NCI-H1048 (cell line): ENCODE results near the gene CCDC50.
A peak's percentile ranks its signal among the peaks of the same experiment; 100 is the strongest.

ENCODE experiments used
- DNase-seq: peaks from one replicate; lab custom pipeline; 2025; lab: John Stamatoyannopoulos, UW

Gene CCDC50, protein sequence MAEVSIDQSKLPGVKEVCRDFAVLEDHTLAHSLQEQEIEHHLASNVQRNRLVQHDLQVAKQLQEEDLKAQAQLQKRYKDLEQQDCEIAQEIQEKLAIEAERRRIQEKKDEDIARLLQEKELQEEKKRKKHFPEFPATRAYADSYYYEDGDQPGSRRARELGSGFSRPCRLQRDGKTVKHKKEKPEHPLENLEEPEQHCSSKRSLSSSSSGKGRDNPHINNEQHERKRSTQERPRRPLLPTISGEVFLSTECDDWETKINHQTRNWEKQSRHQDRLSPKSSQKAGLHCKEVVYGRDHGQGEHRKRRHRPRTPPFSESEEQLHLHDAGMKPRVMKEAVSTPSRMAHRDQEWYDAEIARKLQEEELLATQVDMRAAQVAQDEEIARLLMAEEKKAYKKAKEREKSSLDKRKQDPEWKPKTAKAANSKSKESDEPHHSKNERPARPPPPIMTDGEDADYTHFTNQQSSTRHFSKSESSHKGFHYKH

DNA sequence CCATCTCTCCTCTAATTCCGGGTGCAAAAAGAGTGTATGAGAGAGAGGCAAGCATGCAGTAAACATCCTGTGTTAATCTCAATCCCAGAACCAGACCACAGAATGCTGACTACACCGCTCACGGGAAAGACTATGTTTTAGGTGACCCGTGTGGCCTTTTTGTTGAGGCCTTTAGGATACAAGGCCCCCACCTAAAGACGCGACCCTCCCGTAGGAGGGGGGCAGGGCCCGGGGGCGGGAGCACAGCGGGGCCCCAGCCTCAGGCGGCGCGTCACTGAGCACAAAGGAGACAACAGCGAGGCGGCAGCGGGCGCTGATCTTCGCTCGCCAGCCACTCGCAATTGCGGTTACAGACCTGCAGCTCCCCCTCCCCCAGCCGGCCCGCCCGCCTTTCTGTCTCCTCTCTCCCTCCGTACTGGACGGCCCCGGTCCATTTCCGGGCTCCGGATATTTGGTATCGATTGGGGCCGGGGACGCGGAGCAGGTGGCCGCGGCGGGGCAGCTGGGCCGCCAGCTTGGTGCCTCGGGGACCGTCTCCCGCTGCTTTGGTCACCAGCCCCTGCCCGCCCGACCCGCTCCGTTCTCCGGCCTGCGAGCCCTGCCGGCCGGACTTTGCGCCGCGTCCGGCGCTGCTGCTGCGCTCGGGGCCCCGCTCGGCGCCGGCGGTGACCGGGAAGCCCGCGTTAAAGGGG, at the start of gene CCDC50:
Gene CCDC50 (plus strand): TSS at position 433 of the 692 bp plus-strand sequence. CDS start 281 bp downstream, outside the sequence.
- DNase-seq, result peak; percentile 27

DNA sequence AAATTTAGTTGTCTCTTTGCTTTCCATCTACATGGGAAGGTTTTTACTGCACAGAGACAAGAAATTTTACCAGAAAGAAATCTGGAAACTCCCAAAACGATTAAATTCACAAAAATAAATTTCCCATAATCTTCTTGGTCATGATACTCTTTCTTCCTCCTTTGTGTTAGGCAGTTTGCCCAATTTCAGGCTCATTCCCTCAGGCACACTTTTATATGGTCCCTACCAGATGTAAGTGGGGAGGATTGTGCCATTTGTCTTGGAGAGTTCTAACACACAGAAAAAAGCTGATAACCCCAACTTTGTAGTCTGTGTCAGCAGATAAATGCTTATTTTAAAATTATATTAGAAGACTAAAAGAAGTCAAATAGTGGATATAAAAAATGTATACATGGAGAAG, 49.1 kb upstream of the CCDC50 start:
- no peak for DNase-seq

DNA sequence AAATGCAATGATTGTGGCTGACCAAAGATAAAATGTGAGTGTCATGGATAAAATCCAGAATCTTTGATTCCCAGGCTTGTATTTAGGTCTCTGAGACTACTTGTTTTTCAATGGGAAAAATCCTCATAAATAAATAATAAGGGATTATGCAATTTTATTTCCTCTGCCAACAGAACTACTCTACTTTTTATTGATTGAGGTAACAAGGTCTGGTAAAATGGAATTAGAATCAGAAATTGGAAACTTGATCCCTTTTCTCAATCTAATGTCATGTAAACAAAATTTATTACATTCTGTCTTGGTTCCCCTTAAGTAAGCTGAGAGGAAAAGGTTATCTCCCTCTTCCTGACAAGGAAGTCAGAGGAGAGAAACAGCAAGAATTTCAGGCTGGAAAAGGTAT, 48.3 kb upstream of the CCDC50 start:
- no peak for DNase-seq

DNA sequence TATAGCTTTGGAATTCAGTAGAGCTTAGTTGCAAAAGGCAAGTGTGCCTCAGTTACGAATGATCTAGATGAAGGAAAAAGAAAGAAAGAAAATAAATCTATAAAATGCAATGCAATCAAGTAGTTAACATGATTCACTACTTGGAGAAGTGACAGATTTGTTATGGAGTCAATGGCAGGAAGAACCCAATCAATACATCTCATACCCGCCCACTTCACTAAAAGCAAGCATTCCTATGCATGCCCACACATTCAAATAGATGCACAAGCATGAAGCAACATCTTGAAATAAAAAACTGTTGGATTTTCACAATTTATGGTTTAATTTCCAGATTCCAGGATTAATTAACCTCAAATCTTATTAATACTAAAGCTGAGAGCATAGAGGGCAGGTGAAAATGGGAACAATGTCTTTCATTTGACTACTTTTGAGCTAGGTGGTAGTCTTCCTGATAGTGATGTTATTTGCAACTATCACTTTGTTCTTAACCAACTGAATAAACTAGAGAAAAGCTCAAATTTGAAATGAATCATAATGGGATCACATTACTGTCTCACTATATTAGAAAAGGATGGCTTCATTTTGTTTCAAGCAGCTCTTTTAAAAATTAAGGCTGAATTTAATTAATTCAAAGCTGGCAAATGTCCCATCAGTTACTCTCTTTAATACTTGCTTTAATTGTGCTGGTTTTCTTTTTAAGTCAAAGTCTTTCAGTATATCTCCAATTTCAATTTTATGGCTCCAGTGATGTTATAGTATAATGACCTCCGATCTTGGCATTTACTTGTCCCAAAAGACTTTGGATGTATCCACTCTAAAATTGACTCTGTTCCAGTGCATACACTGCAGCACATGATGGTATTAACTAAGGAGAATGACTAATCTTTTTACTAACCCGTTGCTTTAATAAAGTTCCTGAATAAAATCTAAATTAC, 46.7 kb upstream of the CCDC50 start:
- DNase-seq, result no peak

DNA sequence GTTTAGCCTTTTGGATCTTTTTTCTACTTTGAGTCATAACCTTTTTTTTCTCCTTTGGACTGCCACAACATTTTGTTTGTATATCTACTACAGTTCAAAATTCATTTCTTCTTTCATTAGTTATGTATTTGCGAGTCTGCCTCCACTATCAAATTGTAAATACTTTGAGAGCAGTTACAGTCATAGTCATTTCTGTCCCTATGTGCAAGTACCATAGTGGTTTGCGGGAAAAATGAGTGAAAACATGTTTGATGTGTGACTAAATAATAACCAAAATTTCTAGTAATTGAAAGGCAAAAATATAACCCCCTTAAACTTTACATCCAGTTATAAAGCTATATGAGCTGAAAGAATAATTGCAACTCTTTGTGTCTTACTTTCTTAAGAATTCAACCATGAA, 45.8 kb upstream of the CCDC50 start:
- DNase-seq, result no peak

DNA sequence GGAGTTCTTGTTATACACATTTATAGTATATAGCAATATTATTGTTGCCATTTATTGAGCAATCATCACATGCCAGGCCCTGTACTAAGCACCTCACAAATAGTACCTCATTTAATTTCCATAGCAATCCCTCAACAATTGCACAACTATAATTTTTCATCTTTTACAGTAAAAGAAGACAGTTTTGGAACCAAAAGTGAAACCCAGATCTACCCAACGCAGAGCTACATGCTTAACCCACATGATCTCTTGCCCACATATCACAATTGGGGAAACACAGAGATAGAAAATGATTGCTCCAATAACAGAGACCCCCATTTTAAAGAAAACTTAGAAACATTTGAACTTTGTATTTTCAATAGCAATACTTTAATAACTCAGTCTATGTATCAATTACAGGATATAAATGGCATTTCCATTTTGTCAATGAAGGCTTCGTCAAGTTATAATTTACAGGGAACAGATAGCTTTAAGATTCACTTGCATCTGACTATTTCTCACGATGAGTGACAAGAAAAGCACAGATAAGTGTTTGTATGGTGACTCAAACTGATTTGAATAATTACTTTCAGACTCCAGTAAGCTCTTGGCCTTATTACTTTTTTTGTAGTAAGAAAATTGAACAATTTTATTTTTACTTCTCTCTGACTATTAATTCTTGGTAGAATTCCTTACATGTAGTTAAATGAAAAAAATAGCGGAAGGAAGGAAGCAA, 38.7 kb upstream of the CCDC50 start:
- peak; percentile 12 for DNase-seq

DNA sequence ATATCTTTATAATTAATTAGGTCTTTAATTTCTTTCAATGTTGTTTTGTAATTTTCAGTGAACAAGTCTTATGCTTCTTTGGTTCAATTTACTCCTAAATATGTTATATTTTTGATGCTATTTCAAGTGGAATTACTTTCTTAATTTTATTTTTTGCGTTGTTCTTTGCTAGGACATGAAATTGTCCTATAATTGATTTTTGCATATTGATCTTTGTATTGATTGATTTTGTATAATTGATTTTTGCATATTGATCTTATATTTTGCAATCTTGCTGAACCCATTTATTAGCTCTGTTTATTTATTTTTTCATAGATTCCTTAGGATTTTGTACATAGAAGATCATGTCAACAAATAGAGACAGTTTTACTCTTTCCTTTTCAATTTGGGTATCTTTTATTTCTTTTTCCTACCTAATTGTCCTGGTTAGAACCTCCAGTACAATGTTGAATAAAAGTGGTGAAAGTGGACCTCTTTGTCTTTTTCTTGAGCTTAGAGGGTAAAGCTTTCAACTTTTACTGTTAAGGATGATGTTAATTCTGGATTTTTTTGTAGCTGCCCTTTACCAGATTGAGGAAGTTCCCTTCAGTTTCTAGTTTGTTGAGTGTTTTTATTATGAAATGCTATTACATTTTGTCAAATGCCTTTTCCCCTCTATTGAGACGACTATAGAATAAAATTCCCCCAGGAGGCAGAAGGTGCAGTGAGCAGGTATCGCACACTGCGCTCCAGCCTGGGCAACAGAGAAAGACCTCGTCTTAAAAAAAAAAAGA, 36.8 kb upstream of the CCDC50 start:
- DNase-seq, result no peak

DNA sequence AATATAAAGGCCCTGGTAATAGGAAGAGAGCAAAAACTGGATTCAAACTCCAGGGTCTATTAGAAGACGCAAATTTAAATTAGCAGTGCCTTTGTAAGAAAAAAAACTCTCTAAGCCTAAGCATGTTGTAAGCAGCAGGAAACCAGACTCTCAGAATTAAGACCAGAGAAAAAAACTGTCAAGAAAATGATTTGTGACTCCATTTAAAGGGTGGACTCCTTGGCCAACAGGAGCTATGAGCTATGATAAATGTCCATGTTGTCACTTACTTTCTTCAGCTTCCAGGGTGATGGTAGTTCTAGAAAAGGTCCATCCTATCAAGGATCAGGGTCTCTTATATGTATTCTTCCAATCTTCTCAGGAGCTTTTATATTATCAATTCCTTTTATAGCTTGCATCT, 34.9 kb upstream of the CCDC50 start:
- no peak for DNase-seq

DNA sequence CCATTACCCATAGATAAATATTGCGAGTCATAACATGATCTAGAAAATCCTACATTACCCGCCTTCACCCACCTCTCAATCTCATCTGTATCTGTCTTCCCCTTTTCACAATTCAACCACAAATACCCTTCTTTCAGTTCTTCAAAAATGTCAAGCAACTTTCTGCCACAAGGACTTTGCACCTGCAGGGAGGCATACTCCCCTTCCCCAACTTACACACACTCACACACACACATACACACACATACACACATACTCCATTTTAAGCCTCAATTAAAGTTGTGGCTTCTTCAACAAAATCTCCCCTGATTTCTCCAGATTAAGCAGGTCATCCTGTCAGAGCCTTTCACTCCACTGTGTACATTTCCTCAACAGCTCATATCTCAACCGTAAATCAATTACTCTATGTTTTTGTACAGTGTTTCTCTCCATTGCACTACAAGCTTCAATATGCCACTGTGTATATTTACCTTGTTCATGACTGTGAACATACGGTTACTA, 33.1 kb upstream of the CCDC50 start:
- no peak for DNase-seq

DNA sequence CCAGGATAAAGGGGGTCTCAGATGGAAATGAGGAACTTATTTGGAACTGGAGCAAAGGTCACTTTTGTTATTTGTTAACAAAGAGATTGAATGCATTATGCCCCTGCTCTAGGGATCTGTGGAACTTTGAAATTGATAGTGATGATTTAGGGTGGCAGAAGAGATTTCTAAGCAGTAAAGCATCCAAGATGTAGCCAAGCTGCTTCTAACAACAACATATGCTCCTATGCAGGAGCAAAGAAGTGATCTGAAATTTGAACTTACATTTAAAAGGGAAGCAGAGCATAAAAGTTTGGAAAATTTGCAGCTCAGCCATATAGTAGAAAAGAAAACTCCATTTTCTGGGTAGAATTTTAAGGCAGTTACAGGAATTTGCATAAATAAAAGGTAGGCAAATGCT, 30.3 kb upstream of the CCDC50 start:
- DNase-seq, result no peak

DNA sequence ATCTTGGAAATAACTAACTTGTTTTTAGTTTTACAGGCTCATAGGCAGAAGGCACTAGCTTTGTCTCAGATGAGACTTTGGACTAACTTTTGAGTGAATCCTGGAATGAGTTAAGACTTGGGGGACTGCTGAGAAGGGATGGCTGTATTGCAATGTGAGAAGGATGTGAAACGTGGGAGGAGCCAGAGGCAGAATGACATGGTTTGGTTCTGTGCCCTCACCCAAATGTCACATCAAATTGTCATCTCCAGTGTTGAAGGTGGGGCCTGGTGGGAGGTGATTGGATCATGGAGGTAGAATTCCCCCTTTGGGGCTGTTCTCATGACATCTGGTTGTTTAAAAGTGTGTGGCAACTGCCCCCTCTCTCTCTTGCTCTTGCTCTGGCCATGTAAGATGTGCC, 28.8 kb upstream of the CCDC50 start:
- no peak for DNase-seq

DNA sequence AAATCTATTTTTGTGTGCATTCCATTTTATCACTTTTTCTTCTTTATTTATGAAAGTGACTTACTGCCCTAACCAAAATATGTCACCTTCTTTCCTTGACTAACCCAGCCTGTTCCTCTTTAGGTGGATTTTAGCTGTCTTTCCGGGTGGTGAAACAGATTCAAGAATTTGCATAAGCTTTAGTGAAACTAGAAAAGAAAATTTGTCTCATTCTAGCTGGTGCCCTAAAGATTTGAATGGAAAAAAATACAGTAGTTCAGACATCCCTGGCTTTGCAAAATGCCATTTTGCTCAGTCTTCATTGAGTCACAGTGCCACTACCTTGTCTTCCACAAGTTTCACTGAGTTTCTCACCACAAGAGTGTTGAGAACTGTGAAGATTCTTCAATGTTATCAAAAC, 28.2 kb upstream of the CCDC50 start:
- DNase-seq, result peak; percentile 37

DNA sequence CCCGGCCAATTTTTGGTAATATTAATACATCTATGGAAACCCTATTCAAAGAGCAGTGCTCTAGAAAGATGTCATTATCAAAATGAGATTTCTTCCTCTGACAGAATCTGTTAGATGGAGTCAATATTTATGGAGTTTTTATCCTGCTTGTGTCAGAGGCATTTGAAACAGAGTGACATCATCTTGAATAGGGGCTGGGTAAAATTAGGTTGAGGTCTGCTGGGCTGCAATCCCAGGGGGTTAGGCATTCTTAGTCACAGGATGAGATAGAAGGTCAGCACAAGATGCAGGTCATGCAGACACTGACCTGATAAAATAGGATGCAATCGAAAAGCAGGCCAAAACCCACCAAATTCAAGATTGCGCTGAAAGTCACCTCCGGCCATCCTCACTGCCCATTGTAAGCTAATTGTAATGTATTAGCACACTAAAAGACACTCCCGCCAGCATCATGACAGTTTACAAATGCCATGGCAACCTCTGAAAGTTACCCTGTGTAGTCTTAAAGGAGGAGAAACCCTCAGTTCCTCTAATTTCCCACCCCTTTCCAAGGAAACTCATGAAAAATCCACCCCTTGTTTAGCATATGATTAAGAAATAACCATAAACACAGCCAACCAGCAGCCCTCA, 27.3 kb upstream of the CCDC50 start:
- DNase-seq, result no peak

DNA sequence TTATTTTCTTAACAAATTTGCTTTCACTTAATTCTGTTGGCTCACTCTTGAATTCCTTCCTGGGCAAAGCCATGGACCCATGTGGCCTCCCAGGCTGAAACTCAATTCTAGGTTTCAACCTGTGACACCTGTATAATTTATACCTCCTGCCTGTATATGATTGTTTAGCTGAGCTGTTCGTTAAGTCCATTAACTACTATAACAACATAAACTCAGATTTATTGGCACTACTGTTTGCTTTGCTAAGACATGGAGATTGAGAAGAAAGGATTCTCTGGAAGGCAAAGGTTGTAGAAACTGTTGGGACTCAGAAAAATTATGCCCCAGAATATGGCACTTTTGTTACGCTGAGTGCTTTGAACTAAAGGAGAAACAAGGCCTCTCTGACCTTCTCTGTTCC, 26.7 kb upstream of the CCDC50 start:
- DNase-seq, result no peak

DNA sequence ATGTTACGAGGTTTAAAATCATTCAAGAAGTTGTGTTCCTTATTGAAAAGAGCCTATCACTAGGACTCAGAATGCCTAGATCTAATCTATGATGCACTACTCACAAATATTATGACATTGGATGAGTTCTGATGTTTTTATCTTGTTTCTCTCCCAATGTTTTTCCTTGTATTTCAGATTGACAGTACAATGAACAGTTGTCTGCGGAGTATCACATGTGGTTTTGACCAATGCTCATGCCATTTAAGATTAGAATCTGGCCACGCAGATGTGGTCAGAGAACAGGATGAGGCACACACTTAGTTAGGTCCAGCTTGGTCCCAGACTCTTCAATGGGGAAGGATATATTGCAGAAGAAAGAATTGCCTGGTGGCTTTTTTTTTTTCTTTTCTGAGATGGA, 25.6 kb upstream of the CCDC50 start:
- no peak for DNase-seq

DNA sequence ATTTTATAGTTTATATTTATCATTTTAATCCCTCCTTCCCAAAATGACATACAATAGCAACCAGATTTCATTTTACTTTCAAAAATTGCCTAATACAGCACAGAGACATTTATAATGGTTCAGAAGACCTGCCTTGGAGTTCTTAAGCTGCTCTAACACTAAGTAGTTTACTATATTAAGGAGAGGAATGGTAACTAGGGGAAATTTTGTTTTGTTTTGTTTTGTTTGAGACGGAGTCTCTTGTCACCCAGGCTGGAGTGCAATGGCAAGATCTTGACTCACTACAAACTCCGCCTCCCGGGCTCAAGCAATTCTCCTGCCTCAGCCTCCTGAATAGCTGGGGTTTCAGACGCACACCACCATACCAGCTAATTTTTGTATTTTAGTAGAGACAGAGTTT, 22.8 kb upstream of the CCDC50 start:
- DNase-seq, result no peak

DNA sequence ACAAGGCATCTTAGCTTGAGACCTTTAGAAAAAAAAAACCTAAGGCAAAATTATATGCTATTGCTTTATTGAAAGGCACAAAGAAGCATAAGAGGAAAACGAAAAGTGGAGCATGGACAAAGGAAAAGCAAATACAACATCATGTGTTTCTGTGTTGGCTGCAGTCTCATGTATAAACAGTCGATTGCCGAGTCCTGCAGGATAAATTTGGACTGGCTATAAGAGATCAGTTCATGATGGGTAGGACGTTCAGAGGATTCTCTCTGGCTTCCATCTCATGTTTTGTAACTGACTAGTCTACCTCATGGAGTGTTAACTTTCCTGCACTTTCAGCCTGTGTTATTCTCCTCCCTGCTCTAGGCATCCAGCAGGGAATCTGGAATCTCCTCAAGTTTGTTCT, 21.9 kb upstream of the CCDC50 start:
- DNase-seq, result no peak

DNA sequence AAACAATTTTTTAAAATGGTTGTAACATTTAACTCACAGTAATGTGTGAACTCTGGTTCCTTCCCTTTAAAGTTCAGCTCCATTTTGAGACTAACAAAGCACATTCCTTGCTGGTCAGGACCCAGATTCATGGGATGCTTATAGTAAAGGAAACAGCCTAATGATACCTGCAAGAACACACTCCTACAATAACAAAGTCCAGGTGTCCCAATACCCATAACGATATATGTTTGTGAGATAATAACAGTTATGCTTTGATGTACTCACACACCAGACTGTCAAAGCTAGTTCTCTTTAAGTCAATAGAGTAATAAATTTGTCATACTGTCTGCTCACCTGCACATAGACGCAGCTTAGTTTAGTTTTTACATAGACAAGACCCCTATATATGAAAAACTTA, 15.9 kb upstream of the CCDC50 start:
- no peak for DNase-seq

DNA sequence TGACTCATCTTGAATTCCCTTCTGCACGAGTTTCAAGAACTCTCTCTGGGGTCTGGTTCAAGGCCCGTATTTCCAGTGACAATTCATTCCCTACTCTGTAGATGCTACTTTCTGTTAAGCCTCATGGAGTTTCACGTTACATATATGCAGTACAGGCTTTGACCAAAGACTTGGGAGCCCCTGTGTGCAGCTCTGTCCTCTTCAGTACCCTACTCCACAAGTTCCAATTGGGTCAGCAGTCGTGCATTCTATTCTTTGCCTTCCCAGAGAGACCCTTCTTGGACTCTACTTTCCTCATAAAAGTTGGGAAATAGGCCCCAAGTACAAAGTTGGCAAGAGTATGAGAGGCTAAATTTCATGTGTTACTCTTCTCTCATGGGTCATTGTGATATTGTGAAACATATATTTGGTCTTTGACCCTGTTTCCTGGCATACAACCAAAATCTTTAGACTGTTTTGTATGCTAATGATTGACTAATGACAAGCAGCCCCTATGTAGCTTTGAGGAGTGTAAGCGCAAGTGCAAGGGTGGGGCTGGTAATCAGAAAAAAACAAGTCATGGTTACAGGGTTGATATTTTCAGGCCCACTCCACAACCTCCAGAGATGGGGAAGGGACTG, 15.0 kb upstream of the CCDC50 start:
- no peak for DNase-seq
